HG02588 (cell line): ENCODE data around the gene MTO1.
A peak's percentile ranks its signal among the peaks of the same experiment; 100 is the strongest.
"Not testable (repeated sequence)": the region's sequence is repeated elsewhere in the genome, so short reads cannot be mapped to it uniquely, and the experiment has no call there.

ENCODE experiments used
- ATAC-seq: cut with Tn5 transposase; IDR thresholded peaks from one replicate; pipeline ENCODE4 v1.9.1; 2021; ENCODE audit warnings: mild to moderate bottlenecking, moderate library complexity; ENCODE audit not compliant: unreplicated experiment

Gene MTO1

DNA sequence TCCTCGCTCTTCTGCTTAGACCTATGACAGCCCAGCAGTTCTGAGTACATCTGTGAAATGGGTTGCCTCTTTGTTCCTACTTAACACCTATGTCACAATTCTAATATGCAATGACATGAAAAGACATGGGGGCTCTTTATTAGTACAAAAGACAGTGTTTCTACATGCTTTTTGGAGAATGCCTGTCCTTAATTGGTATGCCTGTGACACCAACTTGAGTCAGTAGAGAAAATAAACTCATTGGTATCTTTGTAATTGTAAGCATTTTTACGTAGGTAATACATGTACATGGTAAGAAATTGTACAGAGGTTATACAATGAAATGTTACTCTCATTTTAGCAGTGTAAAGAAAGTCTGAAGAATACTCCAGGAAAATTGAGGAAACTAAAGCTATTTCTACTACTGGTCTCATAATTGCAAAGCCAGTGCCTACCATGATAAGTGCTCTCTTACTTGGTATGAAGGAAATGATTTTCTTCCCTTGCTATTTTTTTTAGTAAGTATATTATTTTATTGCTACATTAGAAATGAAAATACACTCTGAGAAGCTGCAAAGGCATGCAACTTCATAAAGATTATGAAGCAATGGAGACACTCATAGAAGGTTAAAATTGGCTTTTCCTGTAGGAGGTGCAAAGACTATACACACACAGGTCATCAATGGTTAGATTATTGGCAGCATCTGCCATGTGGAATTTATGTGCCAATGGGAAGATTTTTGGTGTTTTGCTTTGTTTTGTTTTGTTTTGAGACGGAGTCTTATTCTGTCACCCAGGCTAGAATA, 64.2 kb downstream of the MTO1 start:
- no peak for ATAC-seq

DNA sequence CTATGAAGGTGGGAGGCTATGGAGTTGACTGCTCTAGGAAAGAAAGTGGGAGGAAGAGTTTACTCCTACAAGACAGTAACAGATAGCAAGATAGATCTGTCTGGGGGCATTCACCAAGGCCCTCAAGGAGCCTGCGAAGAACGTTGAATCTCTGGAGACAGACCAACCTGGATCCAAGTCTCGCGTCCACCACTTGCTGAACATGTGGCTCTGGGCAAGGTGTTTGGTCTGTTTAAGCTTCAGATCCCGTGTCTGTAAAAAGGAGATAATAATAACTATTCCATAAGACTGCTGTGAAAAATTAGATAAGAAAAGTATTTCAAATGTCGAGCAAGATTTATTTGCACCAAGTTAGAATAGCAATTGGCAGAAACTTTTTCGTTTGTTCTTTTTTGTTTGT, 67.4 kb downstream of the MTO1 start:
- no peak for ATAC-seq

DNA sequence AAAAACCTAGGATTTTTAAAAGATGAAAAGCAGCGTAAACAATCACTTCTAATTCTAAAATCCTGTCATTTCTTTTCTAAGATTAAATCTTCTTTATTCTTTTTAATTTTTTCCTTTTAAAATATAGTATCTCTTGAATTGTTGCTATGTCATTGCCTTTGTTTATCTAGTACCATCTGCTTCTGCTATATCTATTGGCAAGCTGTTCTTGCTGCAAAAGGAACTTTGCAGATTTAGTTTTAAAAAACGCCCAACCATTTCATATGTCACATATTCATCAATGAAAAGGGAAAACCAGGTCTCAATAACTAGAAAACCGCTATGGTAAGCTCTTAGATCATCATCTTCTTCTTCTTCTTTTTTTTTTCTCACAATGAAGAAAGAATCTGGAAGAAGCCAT, 70.8 kb downstream of the MTO1 start:
- ATAC-seq, result no peak

DNA sequence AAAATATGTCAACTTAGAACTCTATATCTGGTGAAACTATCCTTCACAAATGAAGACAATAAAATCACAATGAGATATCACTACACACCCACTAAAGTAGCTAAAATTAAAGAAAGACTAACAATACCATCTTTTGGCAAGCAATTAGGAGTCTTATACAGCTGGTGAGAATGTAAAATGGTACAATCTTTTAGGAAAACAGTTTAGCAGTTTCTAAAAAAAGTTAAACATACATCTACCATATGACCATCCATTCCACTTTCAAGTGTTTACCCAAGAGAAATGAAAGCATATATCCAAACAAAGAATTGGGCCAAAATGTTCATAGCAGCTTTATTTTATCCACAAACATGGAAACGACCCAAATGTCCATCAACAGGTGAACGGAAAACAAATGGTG, 73.1 kb downstream of the MTO1 start:
- ATAC-seq, result no peak

DNA sequence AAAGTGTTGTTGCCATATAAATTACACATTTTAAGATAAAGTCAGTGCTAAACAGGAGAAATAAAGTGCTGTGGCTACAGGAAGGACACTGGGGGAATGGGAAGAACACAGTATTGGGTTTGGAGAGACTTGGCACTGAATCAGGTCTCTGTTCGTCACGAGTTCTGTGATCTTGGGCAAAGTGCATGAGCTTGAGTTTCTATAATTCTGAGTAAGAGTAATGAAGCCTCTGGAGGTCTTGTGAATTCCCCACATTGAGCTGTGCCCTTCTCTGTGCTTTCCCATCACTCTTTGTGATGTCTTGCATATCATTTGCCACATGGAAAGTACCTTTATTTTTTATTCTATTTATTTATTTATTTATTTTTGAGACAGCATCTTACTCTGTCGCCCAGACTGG, 76.1 kb downstream of the MTO1 start:
- ATAC-seq, result peak; percentile 51

DNA sequence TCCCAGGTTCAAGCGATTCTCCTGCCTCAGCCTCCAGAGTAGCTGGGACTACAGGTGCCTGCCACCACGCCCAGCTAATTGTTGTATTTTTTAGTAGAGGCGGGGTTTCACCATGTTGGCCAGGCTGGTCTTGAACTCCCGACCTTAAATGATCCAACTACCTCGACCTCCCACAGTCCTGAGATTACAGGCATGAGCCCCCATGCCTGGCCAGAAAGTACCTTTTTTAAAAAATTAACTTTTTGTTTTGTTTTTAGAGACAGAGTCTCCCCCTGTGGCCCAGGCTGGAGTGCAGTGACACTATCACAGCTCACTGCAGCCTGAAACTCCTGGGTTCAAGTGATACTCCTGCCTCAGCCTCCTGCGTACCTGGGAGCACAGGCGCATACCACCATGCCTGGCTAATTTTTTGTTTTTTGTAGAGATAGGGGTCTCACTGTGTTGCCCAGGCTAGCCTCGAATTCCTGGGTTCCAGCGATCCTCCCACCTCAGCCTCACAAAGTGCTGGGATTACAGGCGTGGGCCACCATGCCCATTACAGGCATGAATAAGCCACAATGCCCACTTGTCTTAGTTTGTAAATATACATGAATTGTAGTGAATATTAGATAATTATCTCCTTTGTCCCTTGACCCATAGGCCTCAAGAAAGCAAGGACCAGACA, 76.7 kb downstream of the MTO1 start:
- ATAC-seq, result peak; percentile 22

DNA sequence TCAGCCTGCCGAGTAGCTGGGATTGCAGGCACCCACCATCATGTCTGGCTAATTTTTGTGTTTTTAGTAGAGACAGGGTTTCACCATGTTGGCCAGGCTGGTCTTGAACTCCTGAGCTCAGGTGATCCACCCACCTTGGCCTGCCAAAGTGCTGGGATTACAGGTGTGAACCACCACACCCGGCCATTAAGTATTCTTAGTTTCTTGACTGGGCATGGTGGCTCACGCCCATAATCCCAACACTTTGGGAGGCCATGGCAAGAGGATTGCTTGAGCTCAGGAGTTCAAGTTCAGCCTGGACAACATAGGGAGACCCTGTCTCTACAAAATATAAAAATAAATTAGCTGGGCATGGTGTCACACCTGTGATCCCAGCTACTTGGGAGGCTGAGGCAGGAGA, 80.9 kb downstream of the MTO1 start:
- ATAC-seq, result not testable (repeated sequence)

DNA sequence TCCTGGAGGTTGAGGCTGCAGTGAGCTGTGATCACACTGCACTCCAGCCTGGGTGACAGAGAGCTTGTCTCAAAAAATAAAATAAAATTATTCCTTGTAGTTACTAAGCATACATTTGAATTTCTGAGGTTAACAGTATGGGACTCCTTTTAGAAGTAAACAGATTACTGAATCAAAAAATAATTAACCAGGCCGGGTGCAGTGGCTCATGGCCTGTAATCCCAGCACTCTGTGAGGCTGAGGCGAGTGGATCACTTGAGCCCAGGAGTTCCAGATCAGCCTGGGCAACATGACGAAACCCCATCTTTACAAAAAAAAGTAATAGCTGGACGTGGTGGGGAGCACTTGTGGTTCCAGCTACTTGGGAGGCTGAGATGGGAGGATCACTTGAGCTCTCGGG, 81.4 kb downstream of the MTO1 start:
- ATAC-seq, result no peak

DNA sequence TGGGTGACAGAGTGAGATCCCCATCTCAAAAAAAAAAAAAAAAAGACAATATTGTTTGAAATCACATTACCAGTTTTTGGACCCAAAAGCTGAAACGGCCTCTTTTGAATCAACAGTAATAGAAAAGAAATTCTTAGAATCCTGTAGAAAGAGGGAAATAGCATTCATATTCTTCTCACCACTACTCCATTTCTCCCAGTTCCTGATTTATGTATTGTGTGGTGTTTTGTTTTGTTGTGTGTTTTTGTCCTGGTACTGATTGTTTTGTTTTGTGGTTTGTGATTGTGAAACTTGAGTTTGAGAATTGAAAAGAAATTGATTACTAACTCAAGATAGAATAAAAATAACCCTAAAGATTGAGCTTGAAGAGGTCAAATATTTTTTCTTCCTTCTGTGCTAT, 85.5 kb downstream of the MTO1 start:
- ATAC-seq, result no peak

DNA sequence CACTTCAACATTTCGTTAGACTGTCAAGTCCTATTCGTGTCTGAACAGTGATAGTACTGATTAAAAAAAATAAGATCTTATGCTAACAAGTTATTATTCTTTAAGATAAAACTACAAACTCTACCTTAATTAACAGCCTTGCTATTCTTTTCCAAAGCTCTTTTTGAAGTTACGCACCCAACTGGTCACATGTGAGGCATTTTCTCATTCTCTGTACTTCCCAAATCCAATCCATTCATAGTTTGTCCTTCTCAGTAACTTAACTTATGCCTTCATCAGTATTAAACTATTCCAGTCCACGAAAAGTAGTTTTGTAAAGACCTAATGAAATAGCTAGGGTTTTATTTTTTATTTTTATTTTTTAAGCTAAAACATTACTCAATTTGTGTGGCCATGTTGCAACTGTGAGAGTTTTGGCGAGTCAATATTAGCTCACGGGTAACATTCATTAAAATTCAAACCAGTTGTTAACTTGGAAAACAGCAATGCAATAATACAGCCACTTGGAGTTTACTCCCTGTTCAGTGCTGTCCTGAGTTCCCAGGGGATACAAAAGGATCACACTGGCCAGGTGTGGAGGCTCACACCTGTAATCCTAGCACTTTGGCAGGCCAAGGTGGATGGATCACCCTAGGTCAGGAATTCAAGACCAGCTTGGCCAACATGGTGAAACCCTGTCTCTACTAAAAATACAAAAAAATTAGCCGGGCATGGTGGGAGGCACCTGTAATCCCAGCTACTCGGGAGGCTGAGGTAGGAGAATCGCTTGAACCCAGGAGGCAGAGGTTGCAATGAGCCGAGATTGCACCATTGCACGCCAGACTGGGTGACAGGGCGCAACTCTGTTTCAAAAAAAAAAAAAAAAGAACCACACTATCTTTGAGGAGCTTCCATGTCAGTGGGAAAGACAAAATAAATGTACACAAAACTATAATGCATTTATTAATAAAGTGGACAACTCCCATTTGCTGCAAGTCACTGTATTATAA, 87.2 kb downstream of the MTO1 start:
- ATAC-seq, result no peak

DNA sequence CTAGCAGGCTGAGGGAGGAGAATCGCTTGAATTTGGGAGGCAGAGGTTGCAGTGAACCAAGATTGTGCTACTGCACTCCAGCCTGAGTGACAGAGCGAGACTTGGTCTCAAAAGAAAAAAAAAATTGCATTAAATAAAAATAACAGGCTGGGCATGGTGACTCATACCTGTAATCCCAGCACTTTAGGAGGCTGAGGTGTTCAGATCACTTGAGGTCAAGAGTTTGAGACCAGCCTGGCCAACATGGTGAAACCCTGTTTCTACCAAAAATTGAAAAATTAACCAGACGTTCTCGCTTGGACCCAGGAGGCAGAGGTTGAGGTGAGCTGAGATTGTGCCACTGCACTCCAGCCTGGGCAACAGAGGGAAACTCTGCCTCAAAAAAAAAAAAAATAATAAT, 89.6 kb downstream of the MTO1 start:
- not testable (repeated sequence) for ATAC-seq

DNA sequence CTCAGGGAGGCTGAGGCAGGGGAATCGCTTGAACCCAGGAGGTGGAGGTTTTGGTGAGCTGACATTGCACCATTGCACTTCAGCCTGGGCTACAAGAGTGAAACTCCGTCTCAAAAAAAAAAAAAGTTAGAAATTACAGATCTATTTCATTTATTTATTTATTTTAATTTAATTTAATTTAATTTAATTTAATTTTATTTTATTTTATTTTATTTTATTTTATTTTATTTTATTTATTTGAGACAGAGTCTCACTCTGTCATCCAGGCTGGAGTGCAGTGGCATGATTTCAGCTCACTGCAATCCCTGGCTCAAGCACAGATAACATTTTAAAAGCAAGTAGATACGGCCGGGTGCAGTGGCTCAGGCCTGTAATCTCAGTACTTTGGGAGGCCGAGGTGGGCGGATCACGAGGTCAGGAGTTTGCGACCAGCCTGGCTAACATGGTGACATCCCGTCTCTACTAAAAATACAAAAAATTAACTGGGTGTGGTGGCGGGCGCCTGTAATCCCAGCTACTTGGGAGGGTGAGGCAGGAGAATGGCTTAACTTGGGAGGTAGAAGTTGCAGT, 93.9 kb downstream of the MTO1 start:
- ATAC-seq, result not testable (repeated sequence)

DNA sequence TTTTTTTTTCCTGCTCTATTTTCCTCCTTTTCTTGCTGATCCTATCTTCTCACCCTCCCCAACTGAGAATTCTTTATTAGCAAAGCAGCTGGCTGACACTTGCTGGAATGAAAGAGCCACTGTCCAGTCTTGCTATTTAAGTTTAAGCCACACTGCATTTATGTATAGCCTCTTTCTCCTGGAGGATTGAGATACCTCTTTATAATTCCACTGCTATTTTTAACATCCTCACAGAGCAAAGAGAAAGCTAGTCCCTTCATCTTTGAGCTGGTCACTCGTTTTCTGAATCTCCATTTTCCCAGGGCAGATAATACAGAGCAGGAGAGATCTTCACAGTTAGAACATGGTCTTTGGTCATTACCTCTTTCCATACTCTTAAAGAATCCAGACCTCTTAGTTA, 95.3 kb downstream of the MTO1 start:
- ATAC-seq, result no peak
